HEK293 (cell line): ENCODE data around the gene TTLL9.

ENCODE experiments used
- CTCF ChIA-PET: fragments of 350-600 bp; formaldehyde crosslinking; extraction: SDS; loops from one replicate; lab custom pipeline; 2021; ENCODE audit warnings: antibody characterized with exemption; lab: Yijun Ruan, JAX
- POLR2A ChIA-PET: fragments of 300-600 bp; formaldehyde crosslinking; extraction: SDS; loops from one replicate; lab custom pipeline; 2020; ENCODE audit warnings: antibody characterized with exemption, inconsistent platforms; lab: Yijun Ruan, JAX
- H3K27ac ChIP-seq: fragments of 200-500 bp; sonication (Bioruptor generic); 2 replicates; pipeline ENCODE4 v1.5.1; 2014; ENCODE audit warnings: low read depth, low read length, control low read depth, inconsistent platforms; ENCODE audit errors: extremely low read depth
- H3K36me3 ChIP-seq, 2 experiments: fragments of 200-500 bp in 1 of 2; sonication (Bioruptor generic) in 1 of 2; 1 replicate in 1 of 2; 2 replicates in 1 of 2; pipeline ENCODE4 v1.5.1; 2014 to 2017; ENCODE audit warnings: inconsistent platforms in 2 of 2, low read length in 2 of 2; ENCODE audit not compliant: control insufficient read depth in 2 of 2, insufficient read depth in 1 of 2
- H3K4me1 ChIP-seq: fragments of 200-500 bp; sonication (Bioruptor generic); 2 replicates; pipeline ENCODE4 v1.5.1; 2014; ENCODE audit warnings: mild to moderate bottlenecking, low read length, inconsistent platforms; ENCODE audit not compliant: control insufficient read depth, insufficient read depth
- H3K4me3 ChIP-seq: 2 replicates; pipeline ENCODE4 v1.5.1; 2011; ENCODE audit warnings: low read depth, mild to moderate bottlenecking, control low read depth, low read length, moderate library complexity
- H3K9me3 ChIP-seq: fragments of 200-500 bp; sonication (Bioruptor generic); 2 replicates; pipeline ENCODE4 v1.5.1; 2014; ENCODE audit warnings: low read depth, low read length, inconsistent platforms; ENCODE audit not compliant: control insufficient read depth, insufficient read depth
- EGR2 ChIP-seq: fragments of 450-650 bp; formaldehyde crosslinking; IDR thresholded peaks from 2 replicates; pipeline ENCODE4 v1.5.1; 2016; ENCODE audit warnings: low read depth, missing biosample characterization, missing genetic modification characterization
- HIC1 ChIP-seq: fragments of 450-650 bp; formaldehyde crosslinking; IDR thresholded peaks from 2 replicates; pipeline ENCODE4 v1.5.1; 2016; ENCODE audit warnings: missing biosample characterization, missing genetic modification characterization
- IKZF3 ChIP-seq: fragments of 450-650 bp; IDR thresholded peaks from 2 replicates; pipeline ENCODE4 v1.5.0; 2018; ENCODE audit warnings: missing biosample characterization, mild to moderate bottlenecking, missing genetic modification characterization, moderate library complexity
- KLF8 ChIP-seq: fragments of 450-650 bp; formaldehyde crosslinking; IDR thresholded peaks from 2 replicates; pipeline ENCODE4 v1.5.1; 2016; ENCODE audit warnings: missing biosample characterization, missing genetic modification characterization
- PRDM10 ChIP-seq: fragments of 450-650 bp; formaldehyde crosslinking; IDR thresholded peaks from 2 replicates; pipeline ENCODE4 v1.5.1; 2016; ENCODE audit warnings: missing biosample characterization, missing genetic modification characterization
- RBAK ChIP-seq: fragments of 450-650 bp; formaldehyde crosslinking; IDR thresholded peaks from 2 replicates; pipeline ENCODE4 v1.5.1; 2016; ENCODE audit warnings: missing biosample characterization, missing genetic modification characterization
- ZBTB17 ChIP-seq: fragments of 450-650 bp; formaldehyde crosslinking; IDR thresholded peaks from 2 replicates; pipeline ENCODE4 v1.5.1; 2016; ENCODE audit warnings: missing biosample characterization, missing genetic modification characterization
- ZBTB6 ChIP-seq: fragments of 450-650 bp; formaldehyde crosslinking; IDR thresholded peaks from 2 replicates; pipeline ENCODE4 v1.5.1; 2017; ENCODE audit warnings: missing biosample characterization, missing genetic modification characterization
- ZFHX2 ChIP-seq: fragments of 450-650 bp; formaldehyde crosslinking; conservative IDR thresholded peaks from 2 replicates; pipeline ENCODE4 v1.5.1; 2016; ENCODE audit warnings: missing biosample characterization, missing genetic modification characterization
- ZNF112 ChIP-seq: fragments of 450-650 bp; formaldehyde crosslinking; IDR thresholded peaks from 2 replicates; pipeline ENCODE4 v1.5.0; 2017; ENCODE audit warnings: missing biosample characterization, missing genetic modification characterization
- ZNF133 ChIP-seq: fragments of 450-650 bp; formaldehyde crosslinking; IDR thresholded peaks from 2 replicates; pipeline ENCODE4 v1.5.1; 2016; ENCODE audit warnings: missing biosample characterization, missing genetic modification characterization
- ZNF24 ChIP-seq: fragments of 450-650 bp; formaldehyde crosslinking; IDR thresholded peaks from 2 replicates; pipeline ENCODE4 v1.5.1; 2016; ENCODE audit warnings: missing biosample characterization, missing genetic modification characterization
- ZNF311 ChIP-seq: fragments of 450-650 bp; formaldehyde crosslinking; IDR thresholded peaks from 2 replicates; pipeline ENCODE4 v1.5.1; 2017; ENCODE audit warnings: missing biosample characterization, missing genetic modification characterization, borderline replicate concordance
- ZNF335 ChIP-seq: fragments of 450-650 bp; formaldehyde crosslinking; conservative IDR thresholded peaks from 2 replicates; pipeline ENCODE4 v1.5.1; 2016; ENCODE audit warnings: missing biosample characterization, missing genetic modification characterization
- ZNF433 ChIP-seq: fragments of 450-650 bp; formaldehyde crosslinking; IDR thresholded peaks from 2 replicates; pipeline ENCODE4 v1.5.1; 2016; ENCODE audit warnings: missing biosample characterization, missing genetic modification characterization, low read depth
- ZNF473 ChIP-seq: fragments of 450-650 bp; formaldehyde crosslinking; IDR thresholded peaks from 2 replicates; pipeline ENCODE4 v1.5.1; 2017; ENCODE audit warnings: missing biosample characterization, missing genetic modification characterization
- ZNF561 ChIP-seq: fragments of 450-650 bp; IDR thresholded peaks from 2 replicates; pipeline ENCODE4 v1.5.1; 2018; ENCODE audit warnings: missing biosample characterization, missing genetic modification characterization, borderline replicate concordance
- ZNF610 ChIP-seq: fragments of 450-650 bp; formaldehyde crosslinking; IDR thresholded peaks from 2 replicates; pipeline ENCODE4 v1.5.1; 2016; ENCODE audit warnings: missing biosample characterization, missing genetic modification characterization, borderline replicate concordance
- ZNF629 ChIP-seq: fragments of 450-650 bp; formaldehyde crosslinking; IDR thresholded peaks from 2 replicates; pipeline ENCODE4 v1.5.1; 2017; ENCODE audit warnings: missing biosample characterization, missing genetic modification characterization
- ZNF658 ChIP-seq: fragments of 450-650 bp; formaldehyde crosslinking; IDR thresholded peaks from 2 replicates; pipeline ENCODE4; 2016; ENCODE audit warnings: missing biosample characterization, missing genetic modification characterization
- ZNF747 ChIP-seq: fragments of 450-650 bp; formaldehyde crosslinking; IDR thresholded peaks from 2 replicates; pipeline ENCODE4 v1.5.1; 2016; ENCODE audit warnings: missing biosample characterization, missing genetic modification characterization
- ZNF776 ChIP-seq: fragments of 450-650 bp; formaldehyde crosslinking; IDR thresholded peaks from 2 replicates; pipeline ENCODE4 v1.5.0; 2017; ENCODE audit warnings: missing biosample characterization, missing genetic modification characterization, borderline replicate concordance
- ZNF830 ChIP-seq: fragments of 450-650 bp; IDR thresholded peaks from 2 replicates; pipeline ENCODE4 v1.5.0; 2018; ENCODE audit warnings: missing biosample characterization, missing genetic modification characterization, low read depth, mild to moderate bottlenecking, moderate library complexity
- ZNF837 ChIP-seq: fragments of 450-650 bp; formaldehyde crosslinking; IDR thresholded peaks from 2 replicates; pipeline ENCODE4 v1.5.1; 2016; ENCODE audit warnings: missing biosample characterization, missing genetic modification characterization
- ZSCAN18 ChIP-seq: fragments of 450-650 bp; formaldehyde crosslinking; IDR thresholded peaks from 2 replicates; pipeline ENCODE4 v1.5.1; 2016; ENCODE audit warnings: missing biosample characterization, missing genetic modification characterization

Gene TTLL9

GRCh38 chr20:31974296-31974695, 103.9 kb downstream of the TTLL9 start:
- H3K4me1 ChIP-seq, result no peaks in the 10 kb centered on the region
- no peak for TF ChIP-seq ZNF830 (tag by site-specific recombination)
- no peak for TF ChIP-seq ZBTB6 (tag by site-specific recombination)
- no peak for TF ChIP-seq ZNF610 (tag by site-specific recombination)
- TF ChIP-seq ZNF776 (tag by site-specific recombination), result no peak
- no peak for TF ChIP-seq ZNF837 (tag by site-specific recombination)
- no peak for TF ChIP-seq ZNF433 (tag by site-specific recombination)
- TF ChIP-seq IKZF3 (tag by site-specific recombination), result no peak
- TF ChIP-seq ZBTB17 (tag by site-specific recombination), result no peak
- ChIA-PET CTCF (no interaction called here), POLR2A (no interaction called here)
- no peaks in the 10 kb centered on the region for H3K36me3 ChIP-seq
- H3K9me3 ChIP-seq, result no peaks in the 10 kb centered on the region
- no peak overlapping the region for H3K4me3 ChIP-seq
- H3K27ac ChIP-seq, result no peak overlapping the region

- CTCF ChIA-PET, result interaction anchor here (0.7 kb wide), 1 partner anchor 56 kb away, joined by 3 read pairs; no protein-coding TSS in a partner anchor
- TF ChIP-seq PRDM10 (tag by site-specific recombination) (no peak), EGR2 (tag by site-specific recombination) (peak; percentile 87), ZFHX2 (tag by site-specific recombination) (peak; percentile 66)
- Histone ChIP-seq H3K36me3 (no peaks in the 10 kb centered on the region), H3K4me1 (no peaks in the 10 kb centered on the region), H3K27ac (no peak overlapping the region), H3K4me3 (no peak overlapping the region), H3K9me3 (no peaks in the 10 kb centered on the region)
- POLR2A ChIA-PET, result interaction anchor here (0.6 kb wide), 1 partner anchor 20 kb away, joined by 3 read pairs; no protein-coding TSS in a partner anchor
These were observed 104.6 kb downstream of the TTLL9 start for GRCh38 chr20:31974951-31975487.

GRCh38 chr20:31975874-31976273, 105.4 kb downstream of the TTLL9 start:
- Histone ChIP-seq H3K36me3 (no peaks in the 10 kb centered on the region), H3K9me3 (no peaks in the 10 kb centered on the region), H3K4me1 (no peaks in the 10 kb centered on the region), H3K27ac (no peak overlapping the region), H3K4me3 (no peak overlapping the region)
- ChIA-PET CTCF (interaction anchor here (0.6 to 0.7 kb wide), 2 partner anchors 55 to 142 kb away, joined by 3 read pairs; no protein-coding TSS in a partner anchor), POLR2A (no interaction called here)
- TF ChIP-seq ZNF747 (no peak), ZNF133 (no peak), ZNF473 (tag by site-specific recombination) (no peak), HIC1 (tag by site-specific recombination) (no peak), ZNF658 (no peak), ZNF112 (no peak), ZNF335 (tag by site-specific recombination) (no peak), ZNF629 (no peak), RBAK (no peak), ZSCAN18 (tag by site-specific recombination) (no peak), ZNF561 (tag by site-specific recombination) (no peak), ZNF24 (tag by site-specific recombination) (no peak), KLF8 (no peak), ZNF311 (tag by site-specific recombination) (no peak)
